HG02678 (cell line): ENCODE data around the gene DGCR2.

Experiments
- ATAC-seq: cut with Tn5 transposase; IDR thresholded peaks from one replicate; pipeline ENCODE4 v1.9.1; 2021; ENCODE audit warnings: mild to moderate bottlenecking, moderate library complexity; ENCODE audit not compliant: unreplicated experiment

DGCR2 gene

DNA sequence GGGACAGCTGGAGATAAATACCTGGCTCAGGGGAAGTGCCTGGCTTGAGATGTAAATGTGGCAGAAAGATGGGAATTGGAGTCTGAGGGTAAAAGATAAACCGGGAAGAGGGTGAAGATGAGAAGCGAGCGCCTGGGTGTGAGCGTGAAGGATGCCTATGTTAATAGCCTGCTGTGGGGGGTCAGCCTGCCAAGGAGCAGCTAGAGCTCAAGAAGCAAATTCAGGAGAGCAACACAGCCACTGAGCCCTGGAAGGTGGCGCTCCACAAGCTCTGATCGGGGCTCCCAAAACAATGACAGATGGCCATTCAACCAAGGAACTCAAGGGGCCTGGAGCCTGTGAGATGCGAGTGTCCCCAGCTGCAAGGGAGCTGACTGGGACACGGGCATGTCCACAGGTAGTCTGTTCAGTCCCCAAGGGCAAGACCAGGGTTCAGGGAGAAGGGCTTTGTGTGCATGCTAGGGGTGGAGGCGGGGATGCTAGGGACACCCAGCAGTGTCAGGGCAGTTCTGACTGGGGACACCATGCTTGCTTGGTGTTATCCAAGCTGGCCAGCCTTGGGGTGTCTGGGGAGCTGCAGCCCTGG is 25.1 kb upstream of the DGCR2 start:
- ATAC-seq = no peak

DNA sequence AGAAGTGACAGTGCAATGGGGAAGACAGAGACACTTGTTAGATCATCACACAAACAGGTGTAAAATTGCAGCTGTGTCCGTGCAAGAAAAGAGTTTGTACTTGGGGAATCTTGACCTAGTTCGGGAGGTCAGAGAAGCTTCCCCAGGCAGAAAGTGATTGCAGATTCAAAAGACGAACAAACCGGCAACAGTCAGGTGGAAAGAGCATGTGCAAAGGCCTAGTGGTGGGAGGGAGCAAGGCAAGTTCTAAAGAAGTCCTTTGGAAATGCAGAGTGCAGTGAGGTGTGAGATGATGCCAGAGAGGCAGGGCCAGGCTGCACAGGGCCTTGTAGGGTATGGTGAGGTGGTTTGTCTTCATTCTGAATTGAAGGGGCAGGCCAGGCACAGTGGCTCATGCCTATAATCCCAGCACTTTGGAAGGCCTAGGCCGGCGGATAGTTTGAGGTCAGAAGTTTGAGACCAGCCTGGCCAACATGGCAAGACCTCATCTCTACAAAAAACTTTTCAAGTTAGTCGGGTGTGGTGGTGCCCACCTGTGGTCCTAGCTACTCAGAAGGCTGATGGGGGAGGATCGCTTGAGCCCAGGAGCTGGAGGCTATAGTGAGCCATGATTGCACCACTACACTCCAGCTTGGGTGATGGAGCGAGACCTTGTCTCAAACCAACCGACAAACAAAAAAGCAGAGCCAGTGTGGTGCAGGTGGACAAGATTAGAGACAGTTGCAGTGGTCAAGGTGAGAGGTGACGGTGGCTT is 24.2 kb upstream of the DGCR2 start:
- ATAC-seq = no peak

DNA sequence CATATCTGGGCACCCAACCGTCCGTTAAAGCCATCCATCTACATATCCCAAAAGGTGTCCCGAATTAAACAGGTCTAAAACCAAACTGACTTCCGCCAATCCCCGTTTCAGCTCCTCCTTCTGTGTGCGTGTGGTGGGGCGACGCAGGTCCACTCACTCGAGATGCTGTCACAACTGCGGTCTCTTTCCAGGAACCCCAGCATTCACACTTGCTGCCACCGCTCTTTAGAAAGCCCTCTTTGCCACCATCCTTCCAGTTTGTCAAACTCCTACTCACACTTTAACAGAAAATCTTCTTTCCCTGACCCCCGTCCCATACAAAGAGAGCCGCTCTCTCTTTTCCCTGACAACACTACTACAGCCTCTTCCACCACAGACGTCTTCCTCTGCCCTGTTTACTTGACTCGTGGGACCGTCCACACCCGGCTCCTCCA is 21.8 kb upstream of the DGCR2 start:
- no peak for ATAC-seq

DNA sequence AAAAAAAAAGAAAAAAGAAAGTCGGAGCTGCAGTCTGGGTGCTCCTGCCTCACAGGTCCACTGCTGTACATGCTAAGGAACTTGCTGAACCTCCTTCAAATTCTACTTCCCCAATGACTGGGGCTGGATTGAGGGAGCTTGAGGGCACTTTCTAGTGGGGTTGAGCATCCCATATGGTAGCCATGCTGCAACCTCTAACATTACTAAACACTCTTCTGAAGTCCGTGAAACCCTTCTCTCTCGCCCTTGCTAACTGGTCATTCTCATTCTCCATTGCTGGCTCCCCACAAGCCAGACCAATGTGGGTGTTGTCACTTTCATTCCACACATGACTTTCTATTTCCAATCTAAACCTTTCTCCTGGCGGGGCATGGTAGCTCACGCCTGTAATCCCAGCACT is 21.0 kb upstream of the DGCR2 start:
- ATAC-seq = no peak

DNA sequence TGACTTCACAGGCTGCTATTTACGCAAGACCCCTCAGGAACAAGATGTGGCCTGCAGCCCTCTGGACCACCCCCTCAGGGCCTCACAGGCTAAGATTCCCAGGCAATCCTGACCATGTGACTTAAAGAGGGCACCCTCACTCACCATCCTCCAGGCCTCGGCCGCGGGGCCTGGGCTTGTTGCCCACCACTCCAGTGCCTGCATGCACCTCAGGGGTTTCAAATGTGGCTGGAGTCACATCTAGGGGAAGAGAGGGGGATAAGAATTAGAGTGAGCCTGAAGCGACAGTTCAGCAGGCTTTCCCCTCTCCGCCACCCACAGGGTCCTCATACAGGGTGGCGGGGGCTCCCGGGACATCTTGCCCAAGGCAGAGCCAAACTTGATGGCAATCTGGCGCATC is 20.2 kb upstream of the DGCR2 start:
- ATAC-seq = no peak

DNA sequence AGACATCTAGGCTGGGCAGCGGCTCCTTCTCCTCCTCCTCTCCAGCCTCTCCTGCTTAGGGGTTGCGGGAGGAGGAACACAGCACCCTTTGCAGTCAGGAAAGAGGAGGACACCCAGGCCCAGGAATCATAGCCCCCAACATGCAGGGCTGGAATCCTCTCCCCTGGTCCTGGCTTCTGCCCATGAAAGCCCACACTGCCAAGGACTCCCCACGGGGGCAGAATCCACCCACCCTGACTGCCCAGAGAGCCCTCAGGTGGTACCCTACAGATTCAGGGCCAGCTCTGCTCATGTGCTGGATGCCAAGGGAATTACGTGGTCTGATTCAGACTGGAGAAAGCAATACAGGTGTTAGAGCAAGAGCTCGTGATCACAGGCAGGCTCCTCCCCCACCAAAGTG is 17.8 kb upstream of the DGCR2 start:
- no peak for ATAC-seq

DNA sequence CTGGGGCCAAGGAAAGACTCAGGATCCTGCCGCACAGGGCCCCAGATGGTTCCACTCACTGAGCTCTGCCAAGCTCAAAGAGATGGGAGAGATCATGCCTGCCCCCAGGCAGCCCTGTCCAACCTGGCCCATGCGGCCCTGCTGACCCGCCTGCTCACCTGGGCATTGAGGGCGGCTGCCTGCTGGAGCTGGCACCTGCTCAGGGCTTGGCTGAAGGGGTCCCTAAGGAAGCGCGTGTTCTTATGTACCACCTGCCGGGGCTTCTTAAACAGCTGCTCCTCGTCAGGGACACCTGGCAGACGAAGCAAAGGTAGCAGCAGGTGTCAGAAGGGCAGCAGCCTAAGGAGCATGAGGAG is 16.8 kb upstream of the DGCR2 start:
- ATAC-seq = no peak

DNA sequence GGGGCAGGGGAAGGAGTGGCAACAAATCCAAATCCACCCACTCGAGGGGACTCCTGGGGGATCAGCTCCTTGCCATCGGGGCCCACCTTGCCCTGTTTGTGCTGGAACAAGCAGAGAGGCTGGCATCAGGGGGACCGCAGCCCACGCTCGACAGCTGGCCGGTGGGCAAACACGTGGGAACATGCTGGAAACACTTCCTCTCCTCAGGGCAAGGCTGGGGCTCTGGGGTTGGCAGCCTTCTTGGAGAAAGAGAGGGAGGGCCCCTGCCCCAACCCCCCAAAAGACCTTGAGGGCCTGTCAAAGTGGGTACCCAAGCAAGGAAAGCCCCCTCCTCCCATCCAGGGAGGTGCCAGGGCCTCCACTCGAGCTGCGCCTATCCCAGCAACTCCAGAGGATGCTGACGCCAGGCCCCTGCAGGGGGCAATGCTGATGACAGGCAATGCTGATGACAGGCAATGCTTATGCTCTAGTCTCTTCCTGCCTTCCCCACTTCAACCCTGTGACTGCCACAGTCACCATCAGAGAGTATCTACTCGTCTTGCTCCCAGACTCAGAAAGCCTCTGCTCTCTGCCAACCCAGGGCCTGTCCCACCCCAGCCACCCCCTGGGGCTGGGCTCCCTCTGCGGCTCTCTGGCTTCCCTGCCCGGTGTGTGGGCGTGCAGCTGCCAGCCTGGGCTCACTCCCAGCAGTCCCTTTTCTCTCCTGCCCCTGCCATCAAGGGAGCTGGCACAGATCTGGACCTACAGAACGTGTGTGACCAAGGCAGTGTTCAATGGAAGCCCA is 16.2 kb upstream of the DGCR2 start:
- no peak for ATAC-seq

DNA sequence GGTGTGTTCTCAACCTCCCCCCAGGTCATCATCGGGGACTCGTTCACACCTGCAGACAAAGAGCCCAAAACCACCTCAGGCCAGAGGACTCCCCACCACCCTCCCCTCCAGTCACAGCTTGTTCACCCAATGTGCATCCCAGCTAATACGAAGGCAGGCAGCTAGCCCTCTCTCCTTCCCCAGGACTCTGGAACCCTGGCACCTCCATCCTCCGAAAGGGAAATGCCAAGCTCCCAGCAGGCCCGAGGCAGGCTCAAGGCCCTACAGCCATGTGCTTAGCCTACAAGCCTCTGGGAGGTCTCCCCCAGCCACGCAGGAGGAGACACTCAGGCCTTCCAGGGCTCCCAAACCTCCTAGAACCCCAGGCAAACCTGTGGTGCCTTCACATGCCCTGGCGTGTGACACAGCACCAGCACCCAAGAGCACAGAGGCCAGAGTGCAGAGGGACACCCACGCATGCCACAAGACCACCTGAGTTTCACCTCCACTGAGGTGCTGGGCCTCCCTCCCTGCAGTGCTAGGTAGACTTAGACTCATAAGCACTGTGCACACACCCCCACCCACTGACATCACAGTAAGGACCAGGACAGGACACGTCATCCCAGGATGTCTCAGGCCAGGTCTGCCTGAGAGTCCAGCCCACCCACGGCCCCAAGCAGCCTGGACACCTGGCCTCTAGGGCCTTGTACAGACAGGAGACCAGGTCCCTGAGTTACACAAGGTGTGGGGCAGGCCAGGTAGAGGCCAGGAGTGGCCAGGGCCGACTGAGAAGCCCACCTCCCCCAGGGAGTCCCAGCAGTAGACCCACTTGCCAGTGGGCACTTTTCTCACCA is 15.4 kb upstream of the DGCR2 start:
- no peak for ATAC-seq

DNA sequence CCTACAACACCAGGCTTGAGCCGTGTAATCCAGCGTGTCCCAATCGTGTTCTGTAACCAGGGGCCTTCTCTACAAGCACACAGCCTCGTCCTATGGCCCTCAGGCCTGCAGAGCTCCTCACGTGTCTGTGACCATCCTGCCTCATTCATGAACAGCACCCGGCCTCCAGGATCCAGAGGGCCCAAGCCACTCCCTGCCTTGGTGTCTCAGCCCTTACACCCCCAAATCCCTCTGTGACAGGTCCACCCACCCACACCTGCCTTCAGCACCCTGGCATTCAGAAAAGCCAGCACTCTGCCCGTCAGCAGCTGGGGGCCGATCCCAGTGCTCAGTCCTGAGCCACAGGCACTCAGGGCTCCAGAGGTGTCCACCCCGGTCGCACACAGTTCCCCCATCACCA is 14.7 kb upstream of the DGCR2 start:
- ATAC-seq = no peak

DNA sequence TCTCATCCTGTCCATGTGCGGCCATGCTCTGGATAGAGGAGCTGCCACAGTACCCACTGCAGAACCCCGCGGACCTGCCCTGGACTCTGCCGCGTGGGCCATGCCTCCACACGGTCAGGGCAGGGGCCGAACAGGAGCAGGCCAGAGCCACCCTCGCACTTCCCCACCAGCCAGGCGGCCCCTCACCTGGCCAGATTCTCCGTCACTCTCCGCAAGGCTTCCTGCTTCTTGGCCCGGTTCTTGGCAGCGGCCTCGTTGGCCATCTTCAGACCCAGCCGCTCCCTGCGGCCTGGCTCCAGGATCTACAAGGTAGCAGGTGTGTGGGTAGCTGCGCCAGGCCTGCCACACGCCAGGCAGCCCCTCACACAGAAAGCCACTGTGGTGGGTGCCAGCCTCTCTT is 12.7 kb upstream of the DGCR2 start:
- ATAC-seq = no peak

DNA sequence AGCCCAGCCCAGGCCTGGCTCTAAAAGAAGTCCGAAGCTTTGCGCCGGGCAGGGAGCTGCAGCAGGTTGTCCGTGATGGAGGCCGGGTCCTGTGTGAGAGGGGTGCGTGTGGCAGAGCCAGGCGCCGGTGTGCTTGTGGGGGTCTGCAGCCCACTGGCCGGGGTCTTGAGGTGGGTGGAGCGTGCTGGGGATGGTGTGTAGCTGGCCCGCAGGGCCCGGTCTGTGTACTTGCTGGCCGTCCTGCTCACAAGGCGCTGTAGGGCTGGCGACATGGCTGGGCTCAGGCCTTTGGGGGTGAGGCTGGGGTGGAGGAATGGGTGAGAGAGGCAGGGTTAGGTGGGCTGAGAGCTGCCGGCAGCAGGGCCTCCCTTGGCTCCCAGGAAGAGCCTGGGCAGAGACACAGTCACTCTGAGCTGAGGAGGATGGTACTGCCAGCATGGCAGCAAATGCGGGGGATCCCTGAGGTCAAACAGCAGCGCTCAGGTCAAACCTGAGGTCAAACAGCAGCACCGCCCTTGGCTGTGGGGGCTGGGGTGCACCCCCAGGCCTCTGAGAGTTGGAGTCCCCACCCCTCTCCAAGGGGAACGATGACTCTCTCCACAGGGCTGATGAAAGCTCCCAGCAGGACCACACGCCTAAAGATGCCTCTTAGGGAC is 12.1 kb upstream of the DGCR2 start:
- no peak for ATAC-seq

DNA sequence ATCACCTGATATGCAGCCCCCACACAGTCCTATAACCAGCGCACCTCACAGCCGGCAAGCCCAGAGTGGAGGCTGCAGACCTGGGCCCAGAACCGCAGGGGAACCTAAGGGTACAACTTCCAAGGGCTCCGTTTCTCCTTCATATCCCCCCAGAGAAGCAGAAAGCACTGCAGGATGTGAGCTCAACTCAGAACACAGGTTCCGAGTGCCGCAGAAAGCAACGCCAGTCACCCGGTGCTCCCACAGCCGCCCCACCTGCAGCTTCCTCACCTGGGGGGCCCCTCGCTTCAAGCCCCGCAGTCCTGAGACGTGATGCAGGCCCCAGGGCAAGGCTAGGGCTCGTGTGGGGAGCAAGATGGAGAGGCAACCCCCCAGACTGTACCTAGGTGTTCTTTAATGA is 11.3 kb upstream of the DGCR2 start:
- ATAC-seq = no peak

DNA sequence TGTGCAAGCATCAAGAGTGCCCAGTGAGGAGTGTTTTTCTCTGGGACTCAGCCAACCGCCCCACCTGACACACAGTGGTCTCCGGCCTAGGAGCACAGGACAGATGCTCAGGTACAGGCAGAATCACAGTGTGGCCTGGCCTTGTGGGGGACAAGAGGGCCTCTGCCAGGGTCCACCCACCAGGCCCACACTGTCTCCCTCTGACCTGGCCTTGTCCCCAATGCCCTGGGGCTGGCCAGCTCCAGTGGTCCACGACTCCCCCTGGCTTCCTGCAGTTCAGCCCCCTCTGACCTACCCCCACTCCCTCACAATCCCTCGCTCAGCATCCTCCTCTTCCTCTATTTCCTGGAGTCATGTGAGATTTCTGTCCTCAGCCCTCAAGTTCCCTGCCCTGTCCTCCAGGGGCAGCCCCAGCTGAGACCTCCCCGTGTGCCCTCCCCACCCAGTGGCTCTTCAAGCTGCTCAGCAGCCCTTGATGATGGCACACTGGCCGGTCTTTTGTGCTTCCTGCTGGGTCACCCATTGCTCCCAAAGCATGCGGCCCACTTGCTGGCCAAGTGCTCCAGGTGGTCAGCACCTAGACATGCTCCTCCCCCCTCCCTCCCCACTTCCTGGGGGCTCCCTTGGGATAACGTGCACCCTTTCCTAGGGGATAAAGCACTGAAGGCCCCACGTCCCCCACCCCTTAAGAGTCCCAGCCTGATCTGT is 10.6 kb upstream of the DGCR2 start:
- ATAC-seq = no peak

DNA sequence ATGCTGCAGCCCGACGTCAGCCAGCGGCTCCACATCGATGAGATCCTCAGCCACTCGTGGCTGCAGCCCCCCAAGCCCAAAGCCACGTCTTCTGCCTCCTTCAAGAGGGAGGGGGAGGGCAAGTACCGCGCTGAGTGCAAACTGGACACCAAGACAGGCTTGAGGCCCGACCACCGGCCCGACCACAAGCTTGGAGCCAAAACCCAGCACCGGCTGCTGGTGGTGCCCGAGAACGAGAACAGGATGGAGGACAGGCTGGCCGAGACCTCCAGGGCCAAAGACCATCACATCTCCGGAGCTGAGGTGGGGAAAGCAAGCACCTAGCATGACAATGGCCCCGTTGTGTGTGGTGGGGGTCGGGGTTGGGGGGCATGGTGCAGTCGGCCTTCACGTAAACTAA is 9.9 kb upstream of the DGCR2 start:
- ATAC-seq = no peak

DNA sequence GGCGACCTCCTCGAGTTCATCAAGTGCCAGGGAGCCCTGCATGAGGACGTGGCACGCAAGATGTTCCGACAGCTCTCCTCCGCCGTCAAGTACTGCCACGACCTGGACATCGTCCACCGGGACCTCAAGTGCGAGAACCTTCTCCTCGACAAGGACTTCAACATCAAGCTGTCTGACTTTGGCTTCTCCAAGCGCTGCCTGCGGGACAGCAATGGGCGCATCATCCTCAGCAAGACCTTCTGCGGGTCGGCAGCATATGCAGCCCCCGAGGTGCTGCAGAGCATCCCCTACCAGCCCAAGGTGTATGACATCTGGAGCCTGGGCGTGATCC is 9.4 kb upstream of the DGCR2 start:
- ATAC-seq = no peak

DNA sequence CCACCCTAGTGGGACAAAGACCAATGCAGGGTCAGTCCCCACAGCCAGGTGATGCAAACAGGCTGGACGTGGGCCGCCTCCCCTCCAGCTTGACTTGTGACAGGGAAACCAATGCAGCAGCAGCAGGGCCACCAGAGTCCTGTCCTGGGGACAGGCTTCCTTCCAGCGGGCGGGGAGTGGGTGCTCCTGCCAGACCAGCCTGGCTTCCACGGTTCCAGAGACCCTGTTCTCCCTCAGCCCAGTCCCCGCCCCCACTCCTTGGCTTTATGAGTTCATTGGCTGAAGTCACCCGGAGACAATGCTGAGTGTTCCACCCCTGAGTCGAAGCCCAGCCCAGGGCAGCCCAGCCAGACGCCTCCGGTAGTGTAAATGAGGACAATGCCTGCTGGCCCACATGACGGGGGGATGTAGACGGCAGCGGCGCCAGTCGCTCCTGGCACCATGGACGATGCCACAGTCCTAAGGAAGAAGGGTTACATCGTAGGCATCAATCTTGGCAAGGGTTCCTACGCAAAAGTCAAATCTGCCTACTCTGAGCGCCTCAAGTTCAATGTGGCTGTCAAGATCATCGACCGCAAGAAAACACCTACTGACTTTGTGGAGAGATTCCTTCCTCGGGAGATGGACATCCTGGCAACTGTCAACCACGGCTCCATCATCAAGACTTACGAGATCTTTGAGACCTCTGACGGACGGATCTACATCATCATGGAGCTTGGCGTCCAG is 8.9 kb upstream of the DGCR2 start, which contains the start of gene TSSK2:
Gene TSSK2, plus strand, starts transcription at position 350 of the 726 bp plus-strand sequence. Its CDS starts 92 bp downstream, at position 442.
- no peak for ATAC-seq

DNA sequence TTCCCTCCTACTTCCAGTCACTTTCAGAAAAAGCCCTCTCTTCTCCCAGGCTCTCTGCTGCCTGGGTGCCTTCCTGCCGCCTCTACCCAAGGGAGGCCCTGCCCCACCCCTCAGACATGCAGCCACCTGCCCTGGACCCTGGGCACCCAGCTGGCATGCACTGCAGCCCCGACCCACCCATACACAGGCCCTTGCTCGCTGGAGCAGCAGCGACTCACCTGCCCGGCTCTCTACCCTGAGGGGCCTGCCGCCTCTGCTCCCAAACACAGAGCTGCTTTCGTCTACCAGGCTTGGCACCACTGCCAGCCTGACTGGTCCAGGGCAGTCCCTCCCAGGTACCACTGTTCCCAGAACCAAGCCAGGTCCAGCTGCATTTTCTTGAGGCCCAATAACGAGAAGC is 7.7 kb upstream of the DGCR2 start:
- no peak for ATAC-seq

DNA sequence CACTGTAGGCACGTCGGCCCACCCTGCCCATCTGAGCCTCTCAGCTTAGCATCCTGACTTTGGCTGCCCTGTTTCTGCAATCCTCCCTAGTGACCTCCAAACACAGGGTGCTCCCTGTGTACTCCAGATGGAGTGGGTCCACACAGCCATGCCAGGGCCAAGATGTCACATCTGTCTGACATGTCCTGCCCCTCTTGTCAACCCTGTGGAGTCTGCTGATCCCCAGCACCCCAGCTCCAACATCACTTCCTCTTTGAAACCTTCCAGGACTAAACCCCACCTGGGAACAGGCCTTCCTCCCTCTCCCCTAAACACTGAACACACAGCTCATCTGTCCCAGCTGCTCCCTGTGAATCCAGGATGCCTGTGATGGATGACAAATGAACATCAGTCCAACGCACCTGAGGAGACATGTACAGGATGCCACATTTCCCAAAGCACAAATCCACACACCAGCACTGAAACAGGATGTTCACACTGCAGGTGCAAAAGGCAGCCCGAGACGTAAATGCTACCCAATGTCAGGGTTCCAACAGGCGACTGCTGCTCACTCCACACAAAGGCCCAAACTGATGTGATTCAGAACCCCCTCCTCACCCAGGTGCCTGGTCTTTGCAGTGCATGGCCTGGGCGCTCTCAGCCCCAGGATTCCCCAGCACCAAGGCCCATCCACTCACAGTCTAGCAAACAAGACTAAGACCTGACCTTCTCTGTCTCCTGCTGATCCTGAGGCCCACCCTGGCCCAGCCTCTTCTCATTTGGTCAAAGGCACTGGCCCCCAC is 6.9 kb upstream of the DGCR2 start:
- no peak for ATAC-seq
